Measurements from ENCODE around the gene PET100.

PET100 gene

GRCh38 chr19:7629347-7630054, at the start of gene PET100, which contains the start of gene XAB2:
PET100 (plus strand) TSS chr19:7629793; CDS start chr19:7629834, 41 bp downstream.
XAB2 (minus strand) TSS chr19:7629545; CDS start chr19:7629527, 18 bp downstream.
- DNase-seq (ENCODE audit: low read depth), result peak; percentile 89

- DNase-seq (ENCODE audit: low read depth), result no peak
Observed at GRCh38 chr19:7582446-7582845, 47.1 kb upstream of the PET100 start.

- DNase-seq (ENCODE audit: low read depth), result no peak
Observed at GRCh38 chr19:7589822-7590221, 39.8 kb upstream of the PET100 start.

GRCh38 chr19:7590256-7590655, 39.3 kb upstream of the PET100 start:
- no peak for DNase-seq (ENCODE audit: low read depth)

GRCh38 chr19:7595466-7596133, 34.0 kb upstream of the PET100 start, which contains the start of gene CAMSAP3:
CAMSAP3 (plus strand) TSS chr19:7595863; CDS start chr19:7596003, 140 bp downstream.
- no peak for DNase-seq (ENCODE audit: low read depth)

- DNase-seq (ENCODE audit: low read depth), result no peak
Observed at GRCh38 chr19:7596211-7596937, 33.2 kb upstream of the PET100 start.

- no peak for DNase-seq (ENCODE audit: low read depth)
Observed at GRCh38 chr19:7597689-7598088, 31.9 kb upstream of the PET100 start.

- DNase-seq (ENCODE audit: low read depth), result no peak
Observed at GRCh38 chr19:7598180-7598579, 31.4 kb upstream of the PET100 start.

GRCh38 chr19:7600721-7601120, 28.9 kb upstream of the PET100 start:
- DNase-seq (ENCODE audit: low read depth), result no peak

- DNase-seq (ENCODE audit: low read depth), result no peak
Observed at GRCh38 chr19:7602240-7602934, 27.2 kb upstream of the PET100 start.

GRCh38 chr19:7602935-7603497, 26.6 kb upstream of the PET100 start:
- DNase-seq (ENCODE audit: low read depth), result no peak

- DNase-seq (ENCODE audit: low read depth), result no peak
Observed at GRCh38 chr19:7603919-7604318, 25.7 kb upstream of the PET100 start.

- DNase-seq (ENCODE audit: low read depth), result no peak
Observed at GRCh38 chr19:7605490-7606222, 23.9 kb upstream of the PET100 start.

GRCh38 chr19:7606289-7606688, 23.3 kb upstream of the PET100 start:
- DNase-seq (ENCODE audit: low read depth), result no peak

- DNase-seq (ENCODE audit: low read depth), result no peak
Observed at GRCh38 chr19:7607212-7607873, 22.2 kb upstream of the PET100 start.

GRCh38 chr19:7607874-7608560, 21.6 kb upstream of the PET100 start:
- no peak for DNase-seq (ENCODE audit: low read depth)

- no peak for DNase-seq (ENCODE audit: low read depth)
Observed at GRCh38 chr19:7610491-7611240, 18.9 kb upstream of the PET100 start.

GRCh38 chr19:7611541-7612279, 17.9 kb upstream of the PET100 start:
- DNase-seq (ENCODE audit: low read depth), result no peak

Data from stimulated activated CD8-positive, alpha-beta memory T cell treated with anti-CD3 and anti-CD28 coated beads, Interleukin-15, amount 100 ng/mL, for 1 hour (primary cell).